Bone marrow (tissue), 2 donors: ENCODE data around the gene IRF2.

Experiments used
- DNase-seq, 2 donors: peaks; one replicate each; lab custom pipeline; 2025; lab: John Stamatoyannopoulos, UW

The IRF2 gene

DNA sequence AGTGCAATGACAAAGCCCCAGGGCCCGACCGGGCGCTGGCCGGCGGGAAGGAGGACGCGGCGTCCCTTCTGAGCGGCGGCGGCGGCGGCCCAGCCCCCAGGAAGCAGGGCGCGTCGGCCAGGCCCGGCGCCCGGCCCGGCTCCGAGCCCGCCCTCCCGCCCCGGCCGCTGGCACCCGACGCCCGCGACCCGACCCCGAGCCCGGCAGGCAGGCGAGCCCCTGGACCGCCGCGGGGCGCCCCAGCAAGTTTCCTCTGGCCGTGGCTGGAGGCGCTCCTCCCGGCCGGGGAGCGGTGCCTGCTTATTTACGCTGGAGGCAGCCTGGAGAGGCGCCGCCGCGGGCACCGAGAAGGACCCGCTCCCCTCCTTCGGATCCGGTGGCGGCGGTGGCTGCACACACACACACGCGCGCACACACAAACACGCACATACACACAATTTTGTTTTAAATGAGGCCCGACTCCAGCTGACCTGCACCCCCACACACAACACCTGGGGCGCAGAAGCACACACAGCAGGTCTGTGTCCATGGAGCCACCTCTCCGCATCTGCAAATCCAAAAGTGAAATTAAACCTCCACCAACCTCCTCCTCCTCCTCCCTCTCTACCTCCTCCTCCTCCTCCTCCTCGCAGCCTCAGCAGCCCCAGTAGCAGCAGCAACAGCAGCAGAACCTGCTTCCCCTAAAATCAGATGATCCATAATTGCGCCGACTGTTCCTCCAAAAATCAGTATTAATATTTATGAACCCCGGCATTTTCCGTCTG, 669 bp downstream of the IRF2 start:
- DNase-seq, result peak; percentile 7 to 47

DNA sequence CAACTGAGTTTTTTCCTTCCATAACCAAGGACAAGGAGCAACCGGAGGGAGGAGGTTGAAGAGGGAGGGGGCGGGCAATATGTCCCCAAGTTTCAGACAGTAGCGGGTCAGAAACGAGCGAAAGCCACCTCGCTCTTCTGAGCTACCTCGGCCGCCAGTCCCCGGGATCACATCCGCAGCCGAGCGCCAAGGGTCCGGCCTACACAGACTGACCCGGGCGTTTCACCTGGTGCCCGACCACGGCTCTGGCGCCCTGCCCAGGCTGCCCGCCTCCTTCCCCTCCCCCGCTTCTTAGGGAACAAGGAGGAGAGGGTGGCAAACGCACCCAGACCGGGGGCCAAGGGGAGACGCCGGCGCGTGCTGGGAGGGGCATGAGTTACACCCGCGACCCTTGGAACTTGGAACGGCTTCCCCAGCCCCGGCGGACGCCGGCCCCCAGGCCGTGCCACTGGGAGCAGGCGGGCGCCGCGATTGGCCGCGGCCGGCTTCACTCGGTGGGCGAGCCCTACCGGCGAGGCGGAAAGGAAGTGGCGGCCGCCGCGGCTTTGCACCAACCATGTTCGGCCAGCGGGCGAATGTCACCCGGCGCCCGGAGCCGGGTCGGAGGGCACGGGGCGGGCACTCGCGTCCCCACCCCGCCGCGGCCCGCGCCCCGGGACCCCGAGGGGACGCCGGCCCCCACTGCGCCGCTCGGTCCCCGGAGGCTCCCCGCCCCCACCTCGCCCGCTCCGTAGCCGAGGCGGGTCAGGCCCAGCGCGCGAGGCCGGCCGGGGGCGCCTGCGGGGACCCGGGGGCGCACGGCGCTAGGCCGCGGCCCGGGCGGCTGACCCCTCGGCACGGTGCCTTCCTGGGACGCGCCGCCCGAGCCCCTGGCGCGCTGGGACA, 1.5 kb downstream of the IRF2 start:
- DNase-seq, result peak in 1 of 2 donors; percentile 58

- no peak for DNase-seq
These were observed 2.3 kb downstream of the IRF2 start for GRCh38 chr4:184471881-184472613.

DNA sequence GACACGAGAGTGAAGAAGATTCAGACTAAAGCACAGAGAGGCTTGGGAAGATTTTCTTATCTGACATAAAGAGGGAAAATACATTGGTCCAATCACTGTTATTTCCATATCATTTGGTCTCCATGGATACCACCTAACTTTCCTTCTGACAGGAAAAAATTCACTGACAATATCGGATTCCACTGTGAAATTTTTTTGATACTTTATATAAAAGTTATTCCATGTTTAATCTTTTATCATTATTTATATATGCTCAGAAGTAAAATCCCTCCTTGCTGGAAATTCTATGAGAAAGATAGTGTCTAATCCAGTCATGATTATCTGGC, 3.6 kb downstream of the IRF2 start:
- DNase-seq, result no peak

DNA sequence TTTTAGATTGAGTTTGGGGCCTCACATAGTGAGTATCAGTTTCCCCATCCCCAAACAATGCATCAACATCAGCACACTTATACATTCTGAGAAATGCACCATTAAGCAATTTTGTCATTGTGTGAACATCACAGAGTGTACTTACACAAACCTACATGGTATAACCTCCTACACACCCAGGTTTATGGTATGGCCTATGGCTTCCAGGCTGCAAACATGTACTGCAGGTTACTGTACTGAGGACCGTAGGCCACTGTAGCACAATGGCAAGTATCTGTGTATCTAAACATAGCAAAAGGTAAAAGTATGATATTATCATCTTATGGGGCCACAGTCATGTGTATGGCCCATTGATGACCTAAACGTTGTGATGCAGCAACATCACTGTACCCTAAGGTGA, 7.7 kb downstream of the IRF2 start:
- DNase-seq, result no peak

DNA sequence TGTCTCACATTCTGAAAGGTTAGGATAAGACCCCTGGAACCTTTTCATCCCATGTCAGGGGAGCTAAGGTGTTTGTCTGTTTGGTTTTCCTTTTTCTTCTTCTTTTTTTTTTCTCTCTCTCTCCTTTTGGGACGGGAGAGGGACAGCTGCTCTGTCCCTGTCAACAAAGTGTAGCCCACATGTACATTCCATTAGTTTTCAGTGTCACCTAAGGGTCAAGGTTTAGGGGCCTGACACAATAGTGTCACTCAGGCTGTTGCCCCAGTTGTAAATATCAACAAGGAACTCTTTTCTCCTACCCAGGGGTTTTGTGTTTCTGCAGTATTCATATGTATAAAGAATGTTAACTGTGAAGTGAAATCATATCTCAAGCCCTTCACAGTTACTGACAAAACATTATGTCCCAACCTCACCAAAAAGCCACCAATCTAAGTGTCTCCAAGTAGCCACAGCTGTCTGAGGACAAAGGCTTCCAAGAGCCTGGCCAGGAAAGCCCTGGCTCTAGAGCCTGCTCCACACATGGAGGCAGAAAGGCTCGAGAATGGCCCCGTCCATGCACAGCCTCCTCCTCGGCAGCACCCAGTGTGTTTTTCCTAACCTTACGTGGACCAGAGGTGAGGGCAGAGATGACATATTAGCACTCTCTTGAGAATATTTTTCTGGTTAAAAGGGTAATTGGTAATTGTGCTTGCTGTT, 9.4 kb downstream of the IRF2 start:
- DNase-seq, result no peak

- no peak for DNase-seq
These were observed 10.5 kb downstream of the IRF2 start for GRCh38 chr4:184463856-184464255.

DNA sequence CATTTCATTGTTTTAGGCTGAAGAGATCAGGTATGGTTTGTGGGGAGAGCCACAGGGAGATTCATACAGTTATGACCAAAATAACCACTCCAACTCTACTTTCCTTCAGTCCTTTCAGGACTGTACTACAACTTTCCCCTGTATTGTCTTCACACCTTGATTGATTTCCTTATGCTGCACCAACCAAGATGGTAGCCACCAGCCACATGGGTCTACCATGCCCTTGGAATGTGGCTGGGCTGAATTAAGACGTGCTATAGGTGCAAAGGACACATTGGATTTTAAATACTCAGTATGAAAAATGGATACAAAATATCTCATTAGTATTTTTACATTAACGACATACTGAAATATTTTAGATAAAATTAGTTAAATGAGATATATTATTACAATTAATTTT, 11.2 kb downstream of the IRF2 start:
- DNase-seq, result no peak

- DNase-seq, result no peak
These were observed 11.6 kb downstream of the IRF2 start for GRCh38 chr4:184462724-184463123.

DNA sequence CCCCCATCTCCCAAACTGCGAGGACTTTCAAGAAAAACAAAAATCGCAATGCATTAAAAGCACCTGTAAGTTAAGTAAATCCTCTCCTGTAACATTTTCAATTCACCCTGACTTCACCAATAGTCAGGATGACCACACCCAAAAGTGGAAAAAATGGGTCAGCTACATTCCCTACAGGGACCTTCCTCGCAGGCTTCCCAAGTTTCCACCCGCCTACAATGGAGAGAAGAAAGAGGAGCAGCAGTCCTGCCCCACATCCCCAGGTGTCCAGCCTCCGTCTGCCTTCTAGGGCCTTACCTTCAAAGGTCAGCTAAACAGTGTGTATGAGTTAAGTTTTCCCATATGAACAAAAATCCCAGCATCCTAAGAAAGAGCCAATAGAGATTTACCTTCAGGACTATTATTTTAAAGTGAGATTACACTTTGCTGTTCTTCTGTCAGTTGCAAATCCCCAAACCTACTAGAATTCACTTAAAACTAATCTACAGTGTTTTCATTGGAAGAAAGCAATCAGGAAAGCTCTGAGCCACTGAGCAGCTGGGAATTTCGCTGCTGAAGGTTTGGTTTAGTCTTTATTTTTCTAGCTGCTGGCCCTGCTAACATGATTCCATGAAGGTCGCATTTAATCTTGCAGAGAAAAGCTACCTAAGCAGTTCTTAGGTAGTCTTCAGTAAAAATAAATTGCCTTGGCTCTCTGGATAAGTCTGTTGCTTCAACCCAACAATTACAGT, 12.5 kb downstream of the IRF2 start:
- no peak for DNase-seq

DNA sequence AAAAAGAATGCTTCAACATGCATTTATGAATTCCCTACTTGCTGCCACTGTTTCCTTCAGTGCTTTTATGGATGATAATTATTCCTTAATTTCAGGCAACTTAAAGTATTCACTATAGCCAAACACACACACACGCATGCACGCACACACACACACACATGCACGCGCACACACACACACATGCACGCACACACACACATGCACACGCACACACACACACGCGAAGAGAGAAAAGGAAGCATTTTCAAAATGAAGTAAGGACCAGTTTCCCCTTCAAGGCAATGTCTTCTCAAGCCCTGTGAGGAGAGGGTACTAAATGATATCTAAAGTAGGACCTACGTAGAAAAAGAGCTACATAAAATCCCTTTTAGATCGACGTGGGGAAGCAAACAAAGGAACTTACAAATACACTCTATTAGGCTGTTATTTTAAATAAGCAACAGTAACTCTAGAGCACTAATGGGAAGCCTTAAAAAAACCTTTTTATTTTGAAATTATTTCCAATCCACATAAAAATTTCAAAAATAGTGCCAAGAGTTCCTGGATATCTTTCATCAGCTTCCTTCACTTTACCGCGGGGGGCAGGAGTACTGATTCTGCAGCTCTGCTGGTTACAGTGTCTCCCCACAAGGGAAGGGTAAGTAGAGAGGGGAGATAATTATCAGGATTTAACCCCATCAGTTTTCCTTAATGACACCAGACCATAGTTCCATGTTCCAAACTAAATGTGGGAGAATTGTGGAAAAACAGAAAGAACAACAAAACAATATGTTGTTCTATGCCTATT, 13.7 kb downstream of the IRF2 start:
- peak in 1 of 2 donors; percentile 12 for DNase-seq

DNA sequence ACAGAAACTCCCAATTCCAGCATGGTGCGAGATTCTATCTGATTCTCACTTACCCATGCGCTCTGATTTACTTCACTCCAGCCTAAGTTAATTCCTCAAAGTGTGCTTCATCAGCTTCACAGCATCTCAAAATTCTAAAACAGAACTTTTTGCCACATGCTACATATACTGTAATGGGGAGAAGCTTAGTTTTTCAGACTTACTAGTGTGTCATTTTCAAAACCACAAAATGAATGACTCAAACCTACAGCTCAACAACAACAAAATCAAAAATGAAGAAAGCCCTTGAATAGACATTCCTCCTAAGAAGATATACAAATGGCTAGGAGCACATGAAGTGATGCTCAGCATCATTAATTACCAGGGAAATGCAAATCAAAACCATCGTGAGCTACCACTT, 14.9 kb downstream of the IRF2 start:
- DNase-seq, result peak in 1 of 2 donors; percentile 21

DNA sequence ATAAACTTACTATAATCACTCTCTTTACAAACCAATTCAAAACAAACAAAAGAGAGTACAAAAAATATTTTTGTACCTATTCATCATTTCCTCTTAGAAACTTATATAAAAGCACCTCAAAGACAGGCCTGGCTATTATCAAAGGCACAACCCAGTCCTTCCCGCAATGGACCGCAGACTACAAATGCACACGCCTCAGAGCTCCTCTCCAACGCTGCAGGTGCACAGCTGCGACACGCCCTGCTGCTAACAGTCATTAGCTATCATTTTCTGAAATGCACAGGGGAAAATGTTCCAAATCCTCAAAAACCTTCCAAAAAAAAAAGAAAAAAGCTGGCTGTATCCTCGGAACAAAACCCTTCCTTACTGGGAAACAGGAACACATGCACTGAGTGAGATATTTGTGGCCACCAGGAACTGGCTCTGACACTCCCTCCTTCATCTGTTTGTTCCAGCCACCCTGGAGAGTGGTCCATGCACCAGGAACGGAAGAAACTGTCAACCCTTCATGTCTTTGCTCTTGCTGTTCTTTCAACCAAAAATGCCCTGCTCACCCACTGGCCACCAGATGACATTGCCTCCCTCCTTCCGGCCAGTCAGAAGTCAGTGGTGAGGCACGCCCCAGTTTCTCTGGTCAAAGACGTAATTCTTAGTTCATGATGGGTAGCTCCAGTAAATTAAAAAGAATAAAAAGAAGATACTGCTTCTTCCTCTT, 16.7 kb downstream of the IRF2 start:
- no peak for DNase-seq

DNA sequence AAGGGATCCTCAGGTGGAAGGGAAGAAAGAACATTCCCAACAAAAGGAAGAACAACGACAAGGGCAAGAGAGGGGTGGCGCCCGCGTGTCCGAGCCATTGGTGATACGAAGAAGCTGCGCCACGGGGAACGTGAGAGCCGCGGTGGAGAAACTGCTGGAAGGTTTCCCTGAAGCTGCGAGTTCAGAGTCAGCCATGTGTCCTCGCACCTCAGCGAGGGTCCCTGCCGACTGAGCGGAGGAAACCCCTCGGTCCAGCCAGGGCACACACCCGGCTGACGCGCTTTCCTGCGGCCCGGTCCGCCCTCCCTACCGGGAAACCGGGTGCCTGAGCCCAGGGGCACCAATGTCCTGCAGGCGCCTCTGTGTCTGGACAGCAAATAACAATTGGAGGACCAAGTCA, 18.0 kb downstream of the IRF2 start:
- DNase-seq, result no peak

GRCh38 chr4:184455299-184455698, 19.1 kb downstream of the IRF2 start:
- no peak for DNase-seq

DNA sequence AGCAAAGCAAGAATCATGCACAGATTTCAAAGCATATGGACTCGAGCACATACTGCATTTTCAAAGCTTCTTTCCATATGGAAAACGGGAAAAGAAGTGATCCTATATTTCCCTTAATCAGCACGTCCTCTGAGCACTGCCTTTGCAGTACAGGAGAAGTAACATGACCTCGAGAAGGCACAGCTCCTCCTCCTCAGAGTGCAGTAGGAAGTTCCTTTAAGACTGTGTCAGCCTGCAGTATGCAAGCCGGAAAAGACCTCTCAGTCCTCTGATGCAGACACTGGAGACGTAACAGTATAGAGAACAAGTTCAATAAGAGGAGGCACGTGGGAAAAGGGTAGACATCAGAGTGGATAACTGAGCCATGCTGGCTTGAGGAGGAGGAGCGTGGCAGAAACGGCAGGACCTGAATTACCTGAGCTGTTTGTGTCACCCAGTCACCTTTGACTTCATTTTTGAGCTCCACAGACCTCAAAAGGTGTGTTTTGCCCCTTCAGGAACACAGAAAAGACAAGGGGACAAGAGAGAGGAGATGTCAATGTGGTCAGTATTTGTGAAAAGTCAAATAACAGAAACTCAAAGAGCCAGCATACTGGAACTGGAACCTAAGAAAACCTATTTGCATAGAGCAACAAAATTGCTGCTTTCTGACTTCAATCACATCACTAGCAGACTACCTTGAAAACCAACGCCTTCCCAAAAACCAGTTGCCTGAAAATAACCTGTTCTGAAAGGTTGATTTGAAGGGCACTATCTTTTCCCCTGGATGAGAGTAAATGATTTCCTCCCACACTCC, 20.8 kb downstream of the IRF2 start:
- peak in 1 of 2 donors; percentile 71 for DNase-seq

DNA sequence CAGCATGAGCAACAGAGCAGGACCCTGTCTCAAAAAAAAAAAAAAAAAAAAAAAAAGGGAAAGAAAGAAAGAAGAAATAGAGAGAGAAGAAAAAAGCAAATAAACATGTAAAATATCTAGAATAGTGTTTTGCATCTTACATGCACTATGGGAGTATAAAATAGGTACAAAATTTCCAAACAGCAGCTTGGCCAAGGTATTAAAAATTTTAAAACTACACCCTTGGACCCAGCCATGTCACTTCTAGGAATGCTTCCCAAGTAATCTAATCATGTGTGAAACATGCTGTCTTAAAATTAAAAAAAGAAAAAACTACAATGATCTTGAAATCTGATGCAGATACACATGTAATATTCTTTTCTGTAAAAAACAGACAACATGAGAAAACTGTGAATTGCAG, 21.6 kb downstream of the IRF2 start:
- no peak for DNase-seq

GRCh38 chr4:184451726-184452125, 22.6 kb downstream of the IRF2 start:
- peak in 1 of 2 donors; percentile 37 for DNase-seq
